B cell (primary cell): ENCODE results near the gene AZU1. TPM values are rescaled to one million over a fixed set of nuclear protein-coding genes. Genes with fewer than 3 reads are reported as not detected.
"Not testable (repeated sequence)": the region's sequence is repeated elsewhere in the genome, so short reads cannot be mapped to it uniquely, and the experiment has no call there.

Source experiments
- ATAC-seq: fragments of 200-7000 bp; cut with Tn5 transposase; one replicate; pipeline ENCODE4 v1.10.0; 2021; ENCODE audit warnings: low read depth, mild to moderate bottlenecking, moderate number of reproducible peaks, moderate library complexity
- CTCF ChIA-PET: fragments of 350-600 bp; sonication (Branson Sonifier 250); formaldehyde crosslinking; loops from one replicate; lab custom pipeline; 2021; ENCODE audit warnings: antibody characterized with exemption, inconsistent platforms; lab: Charles Lee
- POLR2A ChIA-PET: fragments of 350-600 bp; sonication (Branson Sonifier 250); formaldehyde crosslinking; loops from one replicate; lab custom pipeline; 2021; ENCODE audit warnings: antibody characterized with exemption; lab: Charles Lee
- DNase-seq: peaks from one replicate; pipeline ENCODE4 v3.0.0; 2013
- H2AFZ ChIP-seq: 2 replicates; pipeline ENCODE4 v1.6.1; 2012; ENCODE audit warnings: mild to moderate bottlenecking, low read depth, low read length; ENCODE audit not compliant: insufficient read depth, poor library complexity, severe bottlenecking
- H3K27ac ChIP-seq, 2 donors: 1 replicate in 1 of 2; 2 replicates in 1 of 2; pipeline ENCODE4 v1.5.1; 2012 to 2013; ENCODE audit warnings: low read length in 2 of 2, mild to moderate bottlenecking in 2 of 2, moderate library complexity in 1 of 2
- H3K27me3 ChIP-seq, 4 experiments: fragments of 200-600 bp in 1 of 4; sonication (generic) in 1 of 4; replicated peaks in 1 of 4; 1 replicate in 2 of 4; 2 replicates in 2 of 4; pipeline versions ENCODE4 v1.6.1 to v1.7.0; 2013 to 2016; ENCODE audit warnings: low read length in 3 of 4, mild to moderate bottlenecking in 2 of 4, mixed read lengths in 1 of 4, moderate library complexity in 1 of 4; ENCODE audit not compliant: insufficient read depth in 4 of 4, control insufficient read depth in 3 of 4; ENCODE audit errors: control extremely low read depth in 1 of 4
- H3K36me3 ChIP-seq, 2 experiments: replicated peaks in 1 of 2; 1 replicate in 1 of 2; 2 replicates in 1 of 2; pipeline versions ENCODE4 v1.6.1 to v1.7.1; 2013; ENCODE audit warnings: low read length in 1 of 2; ENCODE audit not compliant: insufficient read depth in 2 of 2, control insufficient read depth in 1 of 2; ENCODE audit errors: control extremely low read depth in 1 of 2, extremely low read depth in 1 of 2
- H3K4me1 ChIP-seq, 2 donors: fragments of 200-600 bp in 1 of 2; sonication (generic) in 1 of 2; 1 replicate in 1 of 2; 2 replicates in 1 of 2; pipeline versions ENCODE4 v1.5.1 to v1.6.1; 2013 to 2017; ENCODE audit warnings: low read length in 2 of 2; ENCODE audit not compliant: control insufficient read depth in 2 of 2, insufficient read depth in 2 of 2
- H3K4me2 ChIP-seq: replicated peaks from 2 replicates; pipeline ENCODE3; 2012; ENCODE audit warnings: mild to moderate bottlenecking, low read depth, low read length; ENCODE audit not compliant: poor library complexity, severe bottlenecking
- H3K4me3 ChIP-seq, 5 experiments: fragments of 200-600 bp in 1 of 5; sonication (generic) in 1 of 5; 1 replicate in 3 of 5; 2 replicates in 2 of 5; pipeline versions ENCODE4 v1.5.1 to v1.7.0; 2011 to 2016; ENCODE audit warnings: low read length in 4 of 5, mild to moderate bottlenecking in 4 of 5, low read depth in 2 of 5, control low read depth in 1 of 5, moderate library complexity in 1 of 5; ENCODE audit not compliant: insufficient read depth in 1 of 5; ENCODE audit errors: control extremely low read depth in 1 of 5, extremely low read depth in 1 of 5
- H3K79me2 ChIP-seq: fragments of 200-600 bp; sonication (generic); one replicate; pipeline ENCODE4 v1.6.0; 2016; ENCODE audit warnings: low read length; ENCODE audit not compliant: control insufficient read depth, insufficient read depth
- H3K9ac ChIP-seq: fragments of 200-600 bp; sonication (generic); 2 replicates; pipeline ENCODE4 v1.6.1; 2017; ENCODE audit warnings: mild to moderate bottlenecking, low read length, moderate library complexity
- H3K9me3 ChIP-seq, 3 donors: one replicate each; pipeline versions ENCODE4 v1.6.1 to v1.7.1; 2013; ENCODE audit warnings: low read length in 2 of 3; ENCODE audit not compliant: control insufficient read depth in 2 of 3, insufficient read depth in 1 of 3; ENCODE audit errors: control extremely low read depth in 1 of 3
- H4K20me1 ChIP-seq: 2 replicates; pipeline ENCODE4 v1.6.0; 2012; ENCODE audit warnings: mild to moderate bottlenecking, low read length; ENCODE audit not compliant: insufficient read depth, control insufficient read depth, poor library complexity, severe bottlenecking
- H3K27ac Mint-ChIP-seq: one replicate; pipeline ENCODE4 v1.8.0; 2021; ENCODE audit warnings: mixed read lengths
- H3K27me3 Mint-ChIP-seq: one replicate; pipeline ENCODE4 v1.8.0; 2021; ENCODE audit warnings: mixed read lengths
- H3K4me1 Mint-ChIP-seq: one replicate; pipeline ENCODE4 v1.8.0; 2021; ENCODE audit warnings: mixed read lengths
- H3K4me3 Mint-ChIP-seq: one replicate; pipeline ENCODE4 v1.8.0; 2021; ENCODE audit warnings: mixed read lengths
- H3K9me3 Mint-ChIP-seq: one replicate; pipeline ENCODE4 v1.8.0; 2022; ENCODE audit warnings: mixed read lengths; ENCODE audit not compliant: insufficient read depth
- CTCF ChIP-seq: fragments of 200-600 bp; IDR thresholded peaks from one replicate; pipeline ENCODE4 v1.8.0; 2022; ENCODE audit warnings: antibody characterized with exemption, mild to moderate bottlenecking
- EZH2 ChIP-seq: IDR thresholded peaks from 2 replicates; pipeline ENCODE4 v1.6.1; 2012; ENCODE audit warnings: borderline replicate concordance, low read depth, mild to moderate bottlenecking, moderate library complexity, low read length; ENCODE audit not compliant: insufficient read depth, poor library complexity, severe bottlenecking
- WGBS: methylation state at CpG from one replicate; pipeline ENCODE4 v1.1.5; 2013; ENCODE audit warnings: missing lambda C conversion rate; ENCODE audit not compliant: insufficient coverage; 5-methylcytosine and 5-hydroxymethylcytosine counted together
- intact Hi-C: fragments of 100-400 bp; cut with micrococcal nuclease; formaldehyde crosslinking; loops from one replicate; pipeline ENCODE4 v1.10.0; 2022
- polyA plus RNA-seq: library from polyadenylated mRNA; depleted of rRNA; stranded (reverse); fragments of >200 nt; gene quantifications from 2 replicates; pipeline ENCODE4 v1.2.3, GENCODE V29; 2012
- total RNA-seq, 2 donors: library from RNA; stranded (reverse); fragments of 120-200 nt in 1 of 2; gene quantifications; 1 replicate in 1 of 2; 2 replicates in 1 of 2; pipeline versions ENCODE4 v1.2.3 to v1.2.4, GENCODE V29; 2013 to 2022

The AZU1 gene
- total and polyA plus RNA-seq, 2 donors (not counting 1 experiment from before 2014, with no cell fraction given) = 0.13 to 0.44 TPM

GRCh38 chr19:848386-848921 is 20.8 kb downstream of the AZU1 start:
- Histone ChIP-seq H3K9me3 (peaks cover 0 to 13% (median 0%) of the 10 kb centered on the region in 3 donors), H3K4me2 (no peak overlapping the region), H3K36me3 (no peaks in the 10 kb centered on the region), H2AFZ (no peak overlapping the region), H3K4me3 (no peak overlapping the region), H3K27ac (no peak overlapping the region), H4K20me1 (no peaks in the 10 kb centered on the region), H3K9ac (no peak overlapping the region), H3K27me3 (peaks cover 0 to 76% (median 21%) of the 10 kb centered on the region in 4 experiments), H3K79me2 (no peaks in the 10 kb centered on the region), H3K4me1 (peaks cover 0 to 5% of the 10 kb centered on the region in 2 donors)
- DNase-seq (no peak), ATAC-seq (no peak)
- 48% methylated on average over 12 of the region's 12 CpGs for WGBS
- TF ChIP-seq CTCF (no peak), EZH2 (no peak)
- Mint-ChIP-seq H3K4me1 (peaks cover 8% of the 10 kb centered on the region), H3K27me3 (peaks cover 30% of the 10 kb centered on the region), H3K4me3 (no peak overlapping the region), H3K27ac (no peak overlapping the region), H3K9me3 (no peaks in the 10 kb centered on the region)
- CTCF ChIA-PET = no interaction called here
- intact Hi-C loops = no loop called here
- POLR2A ChIA-PET = interaction anchor here (0.6 to 0.8 kb wide), 2 partner anchors 9 to 384 kb away, joined by 4 to 6 read pairs; no protein-coding TSS in a partner anchor

- POLR2A ChIA-PET = interaction anchor here (0.8 kb wide), 2 partner anchors 8 to 12 kb away, joined by 4 read pairs; no protein-coding TSS in a partner anchor
- H2AFZ ChIP-seq, intact Hi-C loops, H3K27ac ChIP-seq, H3K4me3 ChIP-seq, DNase-seq, CTCF ChIA-PET, H3K9ac ChIP-seq, H3K36me3 ChIP-seq, H4K20me1 ChIP-seq, H3K9me3 Mint-ChIP-seq, H3K27ac Mint-ChIP-seq, H3K79me2 ChIP-seq, H3K4me2 ChIP-seq, H3K4me1 Mint-ChIP-seq, ATAC-seq, H3K4me3 Mint-ChIP-seq, H3K4me1 ChIP-seq: not testable (repeated sequence)
- 76% methylated on average over 7 of the region's 8 CpGs for WGBS
- Histone ChIP-seq H3K9me3 (peaks cover 0 to 13% (median 0%) of the 10 kb centered on the region in 3 donors), H3K27me3 (peaks cover 0 to 71% (median 19%) of the 10 kb centered on the region in 4 experiments)
- H3K27me3 Mint-ChIP-seq = peaks cover 30% of the 10 kb centered on the region
These were observed 21.6 kb downstream of the AZU1 start for GRCh38 chr19:849195-849594.
